Measurements from ENCODE around the gene HM13.
"Not testable (repeated sequence)": the region's sequence is repeated elsewhere in the genome, so short reads cannot be mapped to it uniquely, and the experiment has no call there.

The HM13 gene

GRCh38 chr20:31612271-31612640 lies 98.0 kb downstream of the HM13 start:
- DNase-seq = not testable (repeated sequence)

GRCh38 chr20:31615416-31615815 lies 101.2 kb downstream of the HM13 start:
- DNase-seq = no peak

- no peak for DNase-seq
These were observed 103.3 kb downstream of the HM13 start for GRCh38 chr20:31617432-31618104.

Measured in fibroblast of skin of abdomen (primary cell).